Lower leg skin (tissue), 3 donors: ENCODE measurements around the gene ATRX.

ENCODE experiments used
- CTCF ChIP-seq, 3 donors: fragments of 450-650 bp; IDR thresholded peaks; one replicate each; pipeline ENCODE4 v1.5.1; 2016; ENCODE audit warnings: antibody characterized with exemption in 3 of 3, mild to moderate bottlenecking in 3 of 3, moderate library complexity in 2 of 3
- POLR2A ChIP-seq, 2 donors: fragments of 450-650 bp; IDR thresholded peaks; one replicate each; pipeline ENCODE4 v1.6.1; 2016 to 2017; ENCODE audit warnings: antibody characterized with exemption in 2 of 2, mild to moderate bottlenecking in 1 of 2, moderate library complexity in 1 of 2

DNA sequence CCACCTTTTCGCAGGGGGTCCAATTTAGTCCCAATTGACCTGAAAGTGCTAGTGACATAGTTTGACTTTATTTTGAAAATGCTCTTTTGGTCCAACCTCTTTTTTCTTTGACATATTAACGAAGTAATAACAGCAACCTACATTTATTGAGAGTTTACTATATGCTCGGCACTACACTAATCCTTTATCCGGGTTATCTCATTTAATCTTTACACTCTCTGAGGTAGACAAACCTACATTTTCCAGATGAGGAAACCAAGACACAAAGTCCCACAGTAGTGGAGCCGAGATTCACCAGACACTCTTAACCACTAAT is 307 bp upstream of the ATRX start:
- no peak for TF ChIP-seq CTCF (IDR thresholded peaks at IDR 0.05)
- no peak for TF ChIP-seq POLR2A (IDR thresholded peaks at IDR 0.05)
